ENCODE results near the gene GOLT1A.

GOLT1A gene

GRCh38 chr1:204201348-204202040 is 12.3 kb downstream of the GOLT1A start:
- Histone ChIP-seq H3K9ac (no peak overlapping the region), H3K4me3 (ENCODE audit: low read depth, low read length) (no peak overlapping the region), H3K9me3 (ENCODE audit: control insufficient read depth, low read length) (no peaks in the 10 kb centered on the region), H3K4me1 (peaks cover 7% of the 10 kb centered on the region), H3K79me2 (no peaks in the 10 kb centered on the region), H3K4me2 (ENCODE audit: low read length) (no peak overlapping the region), H3K27me3 (ENCODE audit: control insufficient read depth, insufficient read depth, low read length) (no peaks in the 10 kb centered on the region), H3K36me3 (ENCODE audit: control insufficient read depth, insufficient read depth, low read length) (no peaks in the 10 kb centered on the region), H3K27ac (no peak overlapping the region), H2AFZ (no peak overlapping the region)
- no peak for TF ChIP-seq CTCF (IDR thresholded peaks at IDR 0.05)

DNA sequence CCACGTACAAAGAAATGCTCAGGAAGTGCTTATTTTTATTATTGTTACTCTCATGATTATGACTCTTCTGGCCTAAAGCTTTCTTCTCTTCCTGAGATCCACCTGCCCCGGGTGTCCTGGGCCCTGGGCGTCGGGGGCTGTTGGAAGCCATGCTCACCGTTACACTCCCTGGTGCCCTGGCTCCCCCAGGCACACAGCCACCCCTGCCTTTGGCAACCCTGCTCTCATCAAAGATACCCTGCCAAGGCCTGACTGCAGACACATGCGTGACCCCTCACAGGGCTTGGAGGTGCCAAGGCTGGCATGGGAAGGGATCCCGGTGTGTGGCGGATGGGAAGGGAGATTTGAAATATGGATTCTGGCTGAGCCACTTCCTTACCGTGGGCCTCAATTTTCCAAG is 14.2 kb downstream of the GOLT1A start:
- Histone ChIP-seq H2AFZ (no peak overlapping the region), H3K27me3 (ENCODE audit: control insufficient read depth, insufficient read depth, low read length) (no peaks in the 10 kb centered on the region), H3K79me2 (no peaks in the 10 kb centered on the region), H3K36me3 (ENCODE audit: control insufficient read depth, insufficient read depth, low read length) (no peaks in the 10 kb centered on the region), H3K9me3 (ENCODE audit: control insufficient read depth, low read length) (no peaks in the 10 kb centered on the region), H3K27ac (no peak overlapping the region), H3K9ac (no peak overlapping the region), H3K4me1 (no peaks in the 10 kb centered on the region), H3K4me3 (ENCODE audit: low read depth, low read length) (no peak overlapping the region), H3K4me2 (ENCODE audit: low read length) (no peak overlapping the region)
- TF ChIP-seq CTCF (IDR thresholded peaks at IDR 0.05) = no peak

- no peaks in the 10 kb centered on the region for H3K27me3 ChIP-seq (ENCODE audit: control insufficient read depth, insufficient read depth, low read length)
These were observed 15.1 kb downstream of the GOLT1A start for GRCh38 chr1:204198348-204199340.

DNA sequence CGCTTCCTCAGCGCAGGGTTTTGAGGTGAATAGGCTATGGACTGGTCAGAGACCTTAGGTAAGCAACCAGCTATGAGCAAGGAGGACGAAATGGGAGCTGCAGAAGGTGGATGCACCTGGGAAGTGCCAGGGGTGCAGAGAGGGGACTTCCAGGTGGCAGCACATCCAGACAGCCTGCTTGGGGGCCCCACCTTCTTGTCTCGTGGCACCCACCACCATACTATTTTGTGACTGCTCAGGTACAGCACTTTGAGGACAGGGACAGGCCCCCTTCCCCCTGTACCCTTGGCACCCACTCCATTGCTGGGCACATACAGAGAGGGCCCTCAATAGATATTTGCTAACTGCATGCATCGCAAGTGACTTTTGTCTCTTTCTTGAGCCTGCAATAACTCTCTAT is 16.7 kb downstream of the GOLT1A start:
- Histone ChIP-seq H3K9ac (no peak overlapping the region), H3K4me1 (no peaks in the 10 kb centered on the region), H3K79me2 (no peaks in the 10 kb centered on the region), H2AFZ (no peak overlapping the region), H3K4me3 (ENCODE audit: low read depth, low read length) (no peak overlapping the region), H3K27ac (no peak overlapping the region), H3K4me2 (ENCODE audit: low read length) (no peak overlapping the region), H3K36me3 (ENCODE audit: control insufficient read depth, insufficient read depth, low read length) (no peaks in the 10 kb centered on the region), H3K27me3 (ENCODE audit: control insufficient read depth, insufficient read depth, low read length) (no peaks in the 10 kb centered on the region), H3K9me3 (ENCODE audit: control insufficient read depth, low read length) (no peaks in the 10 kb centered on the region)
- no peak for TF ChIP-seq CTCF (IDR thresholded peaks at IDR 0.05)

More at GRCh38 chr1:204198348-204199340, 15.1 kb downstream of the GOLT1A start:
- Histone ChIP-seq H2AFZ (peak overlapping the region; percentile 33), H3K36me3 (ENCODE audit: control insufficient read depth, insufficient read depth, low read length) (no peaks in the 10 kb centered on the region), H3K27ac (no peak overlapping the region), H3K4me2 (ENCODE audit: low read length) (no peak overlapping the region), H3K79me2 (no peaks in the 10 kb centered on the region), H3K4me1 (no peaks in the 10 kb centered on the region), H3K9ac (no peak overlapping the region), H3K9me3 (ENCODE audit: control insufficient read depth, low read length) (no peaks in the 10 kb centered on the region), H3K4me3 (ENCODE audit: low read depth, low read length) (no peak overlapping the region)
- no peak for TF ChIP-seq CTCF (IDR thresholded peaks at IDR 0.05)
